Stomach smooth muscle (tissue), 2 donors: ENCODE measurements around the gene TMPRSS5.

Experiments
- H3K27ac ChIP-seq: one replicate; pipeline ENCODE4 v1.7.0; 2013; ENCODE audit warnings: mild to moderate bottlenecking, low read length, inconsistent platforms
- H3K27me3 ChIP-seq, 2 donors: one replicate each; pipeline ENCODE4 v1.7.0; 2013; ENCODE audit warnings: low read length in 2 of 2; ENCODE audit not compliant: insufficient read depth in 2 of 2, control insufficient read depth in 1 of 2
- H3K36me3 ChIP-seq, 2 donors: one replicate each; pipeline ENCODE4 v1.7.0; 2013; ENCODE audit warnings: low read length in 2 of 2; ENCODE audit not compliant: control insufficient read depth in 2 of 2, insufficient read depth in 2 of 2
- H3K4me1 ChIP-seq: one replicate; pipeline ENCODE4 v1.7.0; 2013; ENCODE audit warnings: low read length; ENCODE audit not compliant: control insufficient read depth, insufficient read depth
- H3K4me3 ChIP-seq, 2 donors: one replicate each; pipeline ENCODE4 v1.7.0; 2013; ENCODE audit warnings: low read length in 2 of 2
- H3K9ac ChIP-seq, 2 donors: one replicate each; pipeline ENCODE4 v1.7.0; 2013; ENCODE audit warnings: low read length in 2 of 2, mild to moderate bottlenecking in 1 of 2
- H3K9me3 ChIP-seq, 2 donors: one replicate each; pipeline ENCODE4 v1.7.0; 2013; ENCODE audit warnings: low read length in 2 of 2; ENCODE audit not compliant: control insufficient read depth in 2 of 2
- donor health status: healthy.
- donor health status: Pancreatic carcinoma.

The TMPRSS5 gene

DNA sequence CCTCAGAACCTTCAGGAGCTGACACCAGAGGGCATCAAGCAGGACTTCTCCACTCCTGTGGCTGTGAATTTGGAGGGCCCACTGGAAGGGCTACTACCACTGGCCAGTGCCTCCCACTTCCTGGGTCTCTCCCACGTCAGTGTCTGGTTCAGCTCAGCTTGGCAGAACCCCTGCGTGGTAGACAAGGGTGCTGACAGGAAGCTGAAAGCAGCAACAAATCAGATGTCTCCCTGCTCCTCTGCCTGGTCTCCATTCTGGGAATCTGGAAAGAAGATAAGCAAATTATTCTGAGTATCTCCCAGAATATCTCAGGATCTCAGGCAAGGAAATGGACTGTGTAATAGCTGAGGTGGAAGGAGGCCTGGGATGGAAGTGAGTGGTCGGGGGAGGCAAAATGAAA is 61.5 kb downstream of the TMPRSS5 start:
- Histone ChIP-seq H3K4me1 (no peaks in the 10 kb centered on the region), H3K36me3 (no peaks in the 10 kb centered on the region), H3K27me3 (no peaks in the 10 kb centered on the region), H3K9ac (no peak overlapping the region), H3K27ac (no peak overlapping the region), H3K9me3 (peaks cover 0 to under 1% of the 10 kb centered on the region in 2 donors), H3K4me3 (no peak overlapping the region)

GRCh38 chr11:113643701-113644100 is 62.4 kb downstream of the TMPRSS5 start:
- H3K36me3 ChIP-seq = no peaks in the 10 kb centered on the region
- no peaks in the 10 kb centered on the region for H3K27me3 ChIP-seq
- H3K4me1 ChIP-seq = no peaks in the 10 kb centered on the region
- no peak overlapping the region for H3K4me3 ChIP-seq
- H3K27ac ChIP-seq = no peak overlapping the region
- no peaks in the 10 kb centered on the region for H3K9me3 ChIP-seq
- no peak overlapping the region for H3K9ac ChIP-seq

- Histone ChIP-seq H3K36me3 (no peaks in the 10 kb centered on the region), H3K4me3 (no peak overlapping the region), H3K4me1 (no peaks in the 10 kb centered on the region), H3K9ac (no peak overlapping the region), H3K9me3 (no peaks in the 10 kb centered on the region), H3K27me3 (no peaks in the 10 kb centered on the region), H3K27ac (no peak overlapping the region)
Observed at GRCh38 chr11:113643006-113643585, 63.0 kb downstream of the TMPRSS5 start.

DNA sequence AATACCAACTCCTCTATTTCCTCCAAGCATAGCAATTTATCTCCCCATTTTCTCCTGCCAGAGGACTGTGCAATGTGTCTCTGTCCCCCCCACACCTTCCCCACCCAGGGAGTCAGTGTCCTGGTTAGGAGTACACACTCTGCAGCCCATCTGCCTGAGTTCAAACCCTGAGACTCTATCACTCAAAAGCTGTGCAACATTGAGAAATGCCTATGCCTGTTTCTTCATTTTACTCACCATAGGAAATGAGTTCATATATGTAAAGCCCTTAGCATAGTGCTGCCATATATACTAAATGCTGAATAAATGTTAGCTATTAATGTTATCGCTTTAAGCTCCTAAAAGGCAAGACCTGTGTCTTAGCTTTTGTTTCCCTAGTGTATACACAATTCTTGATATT is 64.0 kb downstream of the TMPRSS5 start:
- no peaks in the 10 kb centered on the region for H3K9me3 ChIP-seq
- no peak overlapping the region for H3K9ac ChIP-seq
- H3K4me1 ChIP-seq = no peaks in the 10 kb centered on the region
- no peak overlapping the region for H3K4me3 ChIP-seq
- H3K27ac ChIP-seq = no peak overlapping the region
- H3K36me3 ChIP-seq = no peaks in the 10 kb centered on the region
- peaks cover 0 to 2% of the 10 kb centered on the region in 2 donors for H3K27me3 ChIP-seq

DNA sequence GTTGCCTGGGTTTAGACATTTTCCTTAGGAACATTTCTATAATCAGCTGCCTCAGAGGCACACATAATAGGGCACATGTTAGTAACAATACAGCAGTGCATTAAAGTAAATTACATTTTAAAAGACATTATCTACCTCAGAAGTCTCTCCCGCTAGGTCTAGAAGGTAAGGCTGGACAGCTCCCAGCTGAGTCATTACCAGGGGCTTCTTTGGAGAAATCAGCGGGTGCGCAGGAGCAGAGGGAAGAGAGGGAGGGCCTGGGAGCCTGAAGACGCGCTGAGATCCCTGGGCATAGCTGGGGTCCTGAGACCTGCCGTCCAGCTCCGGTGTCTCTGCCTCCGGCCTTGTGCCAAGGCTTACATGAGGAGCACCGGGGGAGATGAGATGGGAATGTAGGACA is 67.7 kb downstream of the TMPRSS5 start:
- H3K9ac ChIP-seq = no peak overlapping the region
- no peaks in the 10 kb centered on the region for H3K4me1 ChIP-seq
- H3K27ac ChIP-seq = no peak overlapping the region
- H3K9me3 ChIP-seq = peaks cover 3 to 4% of the 10 kb centered on the region in 2 donors
- no peaks in the 10 kb centered on the region for H3K36me3 ChIP-seq
- peaks cover 0 to 2% of the 10 kb centered on the region in 2 donors for H3K27me3 ChIP-seq
- H3K4me3 ChIP-seq = no peak overlapping the region

GRCh38 chr11:113637636-113638035 is 68.5 kb downstream of the TMPRSS5 start:
- H3K36me3 ChIP-seq = no peaks in the 10 kb centered on the region
- no peaks in the 10 kb centered on the region for H3K4me1 ChIP-seq
- H3K27ac ChIP-seq = no peak overlapping the region
- H3K9me3 ChIP-seq = peaks cover 3 to 4% of the 10 kb centered on the region in 2 donors
- no peak overlapping the region for H3K9ac ChIP-seq
- H3K4me3 ChIP-seq = no peak overlapping the region
- H3K27me3 ChIP-seq = peaks cover 0 to 2% of the 10 kb centered on the region in 2 donors
